ENCODE results near the gene ADAT1.

Gene ADAT1

GRCh38 chr16:75588716-75589115, 34.4 kb downstream of the ADAT1 start:
- POLR2A ChIA-PET: no interaction called here
- H3K27ac ChIP-seq (ENCODE audit: extremely low read depth, low read depth, low read length): no peak overlapping the region
- no peaks in the 10 kb centered on the region for H3K9me3 ChIP-seq (ENCODE audit: control insufficient read depth, insufficient read depth, low read depth, low read length)
- CTCF ChIA-PET: interaction anchor here (0.7 kb wide), 1 partner anchor 111 kb away, joined by 3 read pairs; no protein-coding TSS in a partner anchor
- peaks cover 0 to 22% of the 10 kb centered on the region in 2 experiments; a peak in 1 of 3 replicates for H3K36me3 ChIP-seq (ENCODE audit: control insufficient read depth in 2 of 2, insufficient read depth in 1 of 2, low read length in 2 of 2)
- TF ChIP-seq ZNF521 (tag by site-specific recombination; IDR thresholded peaks at IDR 0.05) (no peak), ZNF501 (tag by site-specific recombination; IDR thresholded peaks at IDR 0.05) (no peak), ZNF362 (tag by site-specific recombination; IDR thresholded peaks at IDR 0.05) (no peak), ZNF18 (tag by site-specific recombination; IDR thresholded peaks at IDR 0.05) (no peak), PRDM10 (tag by site-specific recombination; IDR thresholded peaks at IDR 0.05) (no peak), PBX3 (CRISPR knock-in tag; IDR thresholded peaks at IDR 0.05) (no peak), ZNF10 (tag by site-specific recombination; IDR thresholded peaks at IDR 0.05) (no peak), ZXDB (tag by site-specific recombination; IDR thresholded peaks at IDR 0.05) (no peak)
- no peak overlapping the region for H3K4me3 ChIP-seq (ENCODE audit: low read depth, low read length)
- peaks cover 5% of the 10 kb centered on the region; the same call in 1 of the 2 replicates for H3K4me1 ChIP-seq (ENCODE audit: control insufficient read depth, insufficient read depth, low read length)

DNA sequence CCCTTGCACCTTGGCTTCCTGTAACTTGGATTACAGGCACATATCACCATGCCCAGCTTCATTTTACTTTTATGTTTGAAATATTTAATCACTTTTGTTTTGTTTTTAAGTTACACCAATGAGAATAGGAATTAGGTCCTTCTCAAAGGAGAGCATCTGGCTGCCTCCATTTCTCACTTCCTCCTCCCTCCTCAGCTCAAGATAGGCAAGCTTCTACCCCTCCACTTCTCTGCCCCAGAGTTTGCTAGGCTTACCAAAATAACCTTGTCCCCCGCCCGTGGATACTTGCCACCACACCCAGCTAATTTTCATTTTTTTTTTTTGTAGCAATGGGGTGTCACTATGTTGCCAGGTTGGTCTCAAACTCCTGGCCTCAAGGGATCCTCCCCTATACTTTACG, 39.0 kb downstream of the ADAT1 start:
- POLR2A ChIA-PET: no interaction called here

More for the DNA sequence above, 39.0 kb downstream of the ADAT1 start:
- Histone ChIP-seq H3K27ac (ENCODE audit: extremely low read depth, low read depth, low read length) (no peak overlapping the region), H3K4me3 (ENCODE audit: low read depth, low read length) (no peak overlapping the region), H3K4me1 (ENCODE audit: control insufficient read depth, insufficient read depth, low read length) (no peaks in the 10 kb centered on the region), H3K9me3 (ENCODE audit: control insufficient read depth, insufficient read depth, low read depth, low read length) (no peaks in the 10 kb centered on the region), H3K36me3 (ENCODE audit: control insufficient read depth in 2 of 2, insufficient read depth in 1 of 2, low read length in 2 of 2) (peaks cover 0 to 31% of the 10 kb centered on the region in 2 experiments; a peak in 2 of 3 replicates)
- TF ChIP-seq KLF1 (tag by site-specific recombination; IDR thresholded peaks at IDR 0.05) (peak; percentile 28; the same call in 1 of the 2 replicates), ZNF280C (tag by site-specific recombination; IDR thresholded peaks at IDR 0.05) (no peak), PRDM2 (tag by site-specific recombination; IDR thresholded peaks at IDR 0.05; ENCODE audit: borderline replicate concordance) (no peak), ZNF776 (tag by site-specific recombination; IDR thresholded peaks at IDR 0.05; ENCODE audit: borderline replicate concordance) (no peak), TCF7L2 (IDR thresholded peaks at IDR 0.05; ENCODE audit: borderline replicate concordance, low read depth, low read length) (no peak)
- CTCF ChIA-PET: no interaction called here
